KMS-11 (cell line): ENCODE data around the gene RAI1.

Source experiments
- H2AFZ ChIP-seq: fragments of 200-600 bp; sonication (generic); 2 replicates; pipeline ENCODE4 v1.6.1; 2016; ENCODE audit warnings: antibody characterized with exemption, mixed run types, low read depth
- H3K27ac ChIP-seq: fragments of 200-600 bp; sonication (generic); 2 replicates; pipeline ENCODE4 v1.6.1; 2016; ENCODE audit warnings: mild to moderate bottlenecking, mixed run types
- H3K27me3 ChIP-seq: fragments of 200-600 bp; sonication (generic); 2 replicates; pipeline ENCODE4 v1.6.1; 2017; ENCODE audit warnings: mild to moderate bottlenecking, low read depth, mixed run types, moderate library complexity; ENCODE audit not compliant: insufficient read depth
- H3K36me3 ChIP-seq: fragments of 200-600 bp; sonication (generic); 2 replicates; pipeline ENCODE4 v1.6.1; 2017; ENCODE audit warnings: mild to moderate bottlenecking, mixed run types; ENCODE audit not compliant: insufficient read depth
- H3K4me1 ChIP-seq: fragments of 200-600 bp; sonication (generic); 2 replicates; pipeline ENCODE4 v1.6.1; 2016; ENCODE audit warnings: mild to moderate bottlenecking, low read depth, mixed run types; ENCODE audit not compliant: poor library complexity, severe bottlenecking
- H3K4me2 ChIP-seq: fragments of 200-600 bp; sonication (generic); 2 replicates; pipeline ENCODE4 v1.7.0; 2016; ENCODE audit warnings: mild to moderate bottlenecking, mixed run types
- H3K4me3 ChIP-seq: fragments of 200-600 bp; sonication (generic); IDR thresholded peaks from 2 replicates; pipeline ENCODE4 v1.6.1; 2017; ENCODE audit warnings: low read depth, low read length, mixed read lengths; ENCODE audit not compliant: insufficient read depth
- H3K79me2 ChIP-seq: fragments of 200-600 bp; sonication (generic); 2 replicates; pipeline ENCODE4 v1.6.1; 2016; ENCODE audit warnings: low read depth, mixed run types; ENCODE audit not compliant: insufficient read depth
- H3K9ac ChIP-seq: fragments of 200-600 bp; sonication (generic); 2 replicates; pipeline ENCODE4 v1.6.1; 2016; ENCODE audit warnings: mild to moderate bottlenecking, mixed run types
- H4K20me1 ChIP-seq: fragments of 200-600 bp; sonication (generic); 2 replicates; pipeline ENCODE4 v1.6.1; 2016; ENCODE audit warnings: mild to moderate bottlenecking, mixed run types; ENCODE audit not compliant: insufficient read depth
- TF ChIP-seq, protein P1 (sequence below): fragments of 200-600 bp; sonication (generic); conservative IDR thresholded peaks from 2 replicates; pipeline ENCODE4 v1.6.1; 2017; ENCODE audit warnings: low read depth, mild to moderate bottlenecking, antibody characterized with exemption, low read length, moderate library complexity, mixed read lengths

The RAI1 gene

GRCh38 chr17:17702449-17703139 lies 21.3 kb downstream of the RAI1 start:
- H3K4me2 ChIP-seq = no peak overlapping the region

DNA sequence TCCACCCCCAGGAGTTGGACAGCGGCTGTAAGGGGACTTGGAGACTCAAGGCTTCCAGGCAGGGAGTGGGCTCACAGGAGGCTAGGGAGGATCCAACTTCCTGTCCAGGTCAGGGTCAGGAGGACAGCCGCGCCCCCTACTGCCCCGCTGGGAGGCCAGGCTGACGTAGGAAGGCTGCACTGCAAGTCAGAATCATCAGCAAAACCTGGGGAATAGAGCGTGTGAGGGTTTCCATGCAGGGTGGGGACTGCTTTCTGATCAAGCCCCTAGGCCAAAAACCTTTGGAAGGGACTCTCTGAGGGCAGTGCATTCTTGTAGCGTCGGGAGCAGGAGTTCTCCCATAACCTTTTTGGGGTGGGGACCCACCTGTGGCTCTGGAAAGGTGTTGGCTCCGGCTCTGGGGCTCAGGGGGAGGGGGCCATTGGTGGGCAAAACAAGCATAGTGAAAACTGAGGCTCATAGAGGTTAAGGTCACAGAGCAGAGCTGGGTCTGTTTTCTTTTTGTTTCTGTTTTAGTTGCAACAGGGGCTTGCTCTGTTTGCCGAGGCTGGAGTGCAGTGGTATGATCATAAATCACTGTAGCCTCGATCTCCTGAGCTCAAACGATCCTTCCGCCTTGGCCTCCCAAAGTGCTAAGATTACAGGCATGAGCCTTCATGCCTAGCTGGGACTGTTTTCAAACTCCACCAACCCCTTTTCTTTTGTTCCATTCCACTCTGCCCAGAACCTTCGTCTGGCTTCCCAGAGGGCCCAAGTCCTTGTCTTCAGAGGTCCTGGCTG lies 22.1 kb downstream of the RAI1 start:
- H3K79me2 ChIP-seq = peaks cover 20% of the 10 kb centered on the region; the same call in 1 of the 2 replicates
- no peaks in the 10 kb centered on the region for H3K4me1 ChIP-seq
- H3K9ac ChIP-seq = no peak overlapping the region
- no peaks in the 10 kb centered on the region for H3K27me3 ChIP-seq
- no peak overlapping the region for H3K27ac ChIP-seq
- H3K36me3 ChIP-seq = no peaks in the 10 kb centered on the region
- TF ChIP-seq, protein P1, sequence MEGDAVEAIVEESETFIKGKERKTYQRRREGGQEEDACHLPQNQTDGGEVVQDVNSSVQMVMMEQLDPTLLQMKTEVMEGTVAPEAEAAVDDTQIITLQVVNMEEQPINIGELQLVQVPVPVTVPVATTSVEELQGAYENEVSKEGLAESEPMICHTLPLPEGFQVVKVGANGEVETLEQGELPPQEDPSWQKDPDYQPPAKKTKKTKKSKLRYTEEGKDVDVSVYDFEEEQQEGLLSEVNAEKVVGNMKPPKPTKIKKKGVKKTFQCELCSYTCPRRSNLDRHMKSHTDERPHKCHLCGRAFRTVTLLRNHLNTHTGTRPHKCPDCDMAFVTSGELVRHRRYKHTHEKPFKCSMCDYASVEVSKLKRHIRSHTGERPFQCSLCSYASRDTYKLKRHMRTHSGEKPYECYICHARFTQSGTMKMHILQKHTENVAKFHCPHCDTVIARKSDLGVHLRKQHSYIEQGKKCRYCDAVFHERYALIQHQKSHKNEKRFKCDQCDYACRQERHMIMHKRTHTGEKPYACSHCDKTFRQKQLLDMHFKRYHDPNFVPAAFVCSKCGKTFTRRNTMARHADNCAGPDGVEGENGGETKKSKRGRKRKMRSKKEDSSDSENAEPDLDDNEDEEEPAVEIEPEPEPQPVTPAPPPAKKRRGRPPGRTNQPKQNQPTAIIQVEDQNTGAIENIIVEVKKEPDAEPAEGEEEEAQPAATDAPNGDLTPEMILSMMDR = no peak
- H3K4me3 ChIP-seq = no peak overlapping the region
- H2AFZ ChIP-seq = no peak overlapping the region
- no peaks in the 10 kb centered on the region for H4K20me1 ChIP-seq
- H3K4me2 ChIP-seq = no peak overlapping the region

More at GRCh38 chr17:17702449-17703139, 21.3 kb downstream of the RAI1 start:
- H3K36me3 ChIP-seq = no peaks in the 10 kb centered on the region
- peaks cover 20% of the 10 kb centered on the region; the same call in 1 of the 2 replicates for H3K79me2 ChIP-seq
- H3K27me3 ChIP-seq = no peaks in the 10 kb centered on the region
- H3K4me3 ChIP-seq = no peak overlapping the region
- no peak overlapping the region for H3K27ac ChIP-seq
- no peak overlapping the region for H3K9ac ChIP-seq
- no peaks in the 10 kb centered on the region for H3K4me1 ChIP-seq
- TF ChIP-seq, protein P1 = no peak
- H4K20me1 ChIP-seq = no peaks in the 10 kb centered on the region
- no peak overlapping the region for H2AFZ ChIP-seq

GRCh38 chr17:17704931-17705330 lies 23.7 kb downstream of the RAI1 start:
- no peak overlapping the region for H3K27ac ChIP-seq
- TF ChIP-seq, protein P1 = no peak
- H3K27me3 ChIP-seq = no peaks in the 10 kb centered on the region
- peaks cover 5% of the 10 kb centered on the region; the same call in 1 of the 2 replicates for H3K79me2 ChIP-seq
- no peaks in the 10 kb centered on the region for H3K36me3 ChIP-seq
- H3K4me3 ChIP-seq = no peak overlapping the region
- no peak overlapping the region for H3K9ac ChIP-seq
- H4K20me1 ChIP-seq = no peaks in the 10 kb centered on the region
- H2AFZ ChIP-seq = no peak overlapping the region
- no peaks in the 10 kb centered on the region for H3K4me1 ChIP-seq
- no peak overlapping the region for H3K4me2 ChIP-seq

- H3K4me1 ChIP-seq = no peaks in the 10 kb centered on the region
- H3K4me3 ChIP-seq = no peak overlapping the region
- no peaks in the 10 kb centered on the region for H4K20me1 ChIP-seq
These were observed 25.1 kb downstream of the RAI1 start for GRCh38 chr17:17706140-17707060.

More at GRCh38 chr17:17706140-17707060, 25.1 kb downstream of the RAI1 start:
- TF ChIP-seq, protein P1 = no peak
- no peaks in the 10 kb centered on the region for H3K27me3 ChIP-seq
- no peaks in the 10 kb centered on the region for H3K36me3 ChIP-seq
- H3K4me2 ChIP-seq = no peak overlapping the region
- H3K79me2 ChIP-seq = peaks cover 4% of the 10 kb centered on the region; the same call in 1 of the 2 replicates
- H3K9ac ChIP-seq = no peak overlapping the region
- H2AFZ ChIP-seq = no peak overlapping the region
- H3K27ac ChIP-seq = no peak overlapping the region
